Pulmonary artery endothelial cell (primary cell): ENCODE data around the gene KCNJ16. TPM values are rescaled to one million over a fixed set of nuclear protein-coding genes. Genes with fewer than 3 reads are reported as not detected.

ENCODE experiments used
- DNase-seq: peaks from one replicate; pipeline ENCODE4 v3.0.0-alpha.2; 2011; ENCODE audit warnings: low read depth, low spot score
- total RNA-seq: library from RNA; depleted of rRNA; stranded (reverse); fragments of >200 nt; gene quantifications from 2 replicates; pipeline ENCODE4 v1.2.3, GENCODE V29; 2014

KCNJ16 gene
- total RNA-seq, 1 donor from 2014 or later, result 0.07 TPM

GRCh38 chr17:70067134-70067533, 7.9 kb upstream of the KCNJ16 start:
- no peak for DNase-seq

DNA sequence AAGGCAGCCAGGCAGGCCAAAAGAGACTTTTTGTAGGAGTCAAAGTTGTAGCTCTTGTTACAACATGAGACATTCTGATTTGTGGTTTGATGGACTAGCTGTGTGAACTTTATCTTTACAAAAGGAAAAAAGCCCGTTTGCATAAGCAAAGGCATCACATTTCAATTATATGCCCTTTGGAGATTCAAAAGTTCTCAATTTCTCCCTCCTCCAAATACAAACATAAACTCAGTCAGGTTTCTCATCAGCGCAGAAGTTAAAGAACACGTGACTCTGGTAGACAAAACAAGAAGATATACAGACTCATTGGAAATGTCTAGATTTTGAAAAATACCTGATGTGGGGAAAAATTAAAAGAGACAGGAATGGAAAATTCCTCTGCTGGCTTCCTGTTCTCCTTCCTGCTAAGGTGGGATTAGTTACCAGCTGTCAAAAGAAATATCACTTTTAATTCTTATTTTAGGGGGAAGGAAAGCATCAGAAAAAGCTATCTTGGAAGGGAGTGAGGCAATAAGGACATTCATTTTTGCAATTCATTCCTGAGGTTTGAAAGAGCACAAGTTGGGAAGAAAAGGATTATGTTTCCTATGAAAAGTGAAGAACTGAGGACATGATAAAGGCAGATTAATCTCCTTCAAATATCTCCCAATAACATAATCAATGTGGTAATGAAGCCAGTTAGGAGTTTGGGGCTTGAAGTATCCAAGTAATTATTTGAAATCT, 4.6 kb upstream of the KCNJ16 start:
- DNase-seq, result no peak

GRCh38 chr17:70071127-70071526, 3.9 kb upstream of the KCNJ16 start:
- no peak for DNase-seq

- DNase-seq, result no peak
These were observed 3.4 kb upstream of the KCNJ16 start for GRCh38 chr17:70071620-70072019.

GRCh38 chr17:70072546-70073309, 2.3 kb upstream of the KCNJ16 start:
- DNase-seq, result no peak

GRCh38 chr17:70073310-70073709, 1.7 kb upstream of the KCNJ16 start:
- no peak for DNase-seq

GRCh38 chr17:70073799-70074198, 1.2 kb upstream of the KCNJ16 start:
- DNase-seq, result no peak

DNA sequence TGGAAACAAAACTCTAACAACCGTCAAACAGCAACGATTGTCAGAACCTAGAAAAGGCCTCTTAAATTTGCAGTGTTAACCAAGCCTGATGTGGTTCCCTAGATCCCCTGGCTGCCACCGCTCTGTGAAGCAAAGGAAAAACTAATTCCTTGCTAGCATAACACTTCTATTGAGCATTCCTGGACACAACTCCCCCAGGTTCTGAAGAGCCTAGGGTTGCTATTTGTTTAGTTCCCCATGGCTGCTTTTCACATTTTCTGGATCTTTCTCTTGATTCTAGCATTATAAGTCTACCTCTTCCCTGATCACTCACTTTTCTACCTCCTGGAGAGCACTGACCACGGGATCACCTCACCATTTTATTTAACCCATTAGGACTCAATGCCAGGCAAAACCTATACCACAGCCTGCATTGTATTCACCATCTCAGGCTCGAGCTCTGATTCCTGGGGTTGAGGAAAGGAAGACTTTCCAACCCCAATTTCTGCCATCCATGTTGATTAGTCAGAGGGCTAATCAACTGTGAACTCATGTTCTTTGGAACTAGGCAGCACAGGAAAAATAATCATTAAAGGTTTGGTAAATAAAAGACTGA, 692 bp upstream of the KCNJ16 start:
- DNase-seq, result no peak

DNA sequence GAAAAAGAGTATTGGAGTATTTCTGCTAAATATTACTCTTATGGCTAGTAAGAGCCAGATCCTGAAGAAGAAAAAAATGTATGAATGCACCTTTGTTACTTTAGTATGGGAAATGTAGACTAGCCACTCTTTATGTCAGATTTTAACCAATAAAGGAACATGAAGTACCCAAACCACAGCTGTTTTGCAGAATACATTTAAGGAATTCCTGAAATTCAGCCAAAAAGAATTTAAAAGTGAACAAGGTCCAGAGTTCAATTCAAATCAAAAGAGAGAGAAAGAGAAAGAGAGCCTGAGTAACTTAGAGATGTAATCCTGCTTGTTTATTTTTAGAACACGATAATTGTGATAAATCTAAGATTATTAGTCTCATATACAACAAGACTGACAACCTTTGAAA, 1.2 kb downstream of the KCNJ16 start:
- no peak for DNase-seq

GRCh38 chr17:70076831-70077230, 1.8 kb downstream of the KCNJ16 start:
- DNase-seq, result no peak

- DNase-seq, result no peak
These were observed 3.5 kb downstream of the KCNJ16 start for GRCh38 chr17:70078549-70078948.

GRCh38 chr17:70078994-70079531, 4.0 kb downstream of the KCNJ16 start:
- no peak for DNase-seq

GRCh38 chr17:70080541-70081347, 5.7 kb downstream of the KCNJ16 start:
- DNase-seq, result no peak

GRCh38 chr17:70081885-70082284, 6.9 kb downstream of the KCNJ16 start:
- DNase-seq, result no peak

- no peak for DNase-seq
These were observed 9.5 kb downstream of the KCNJ16 start for GRCh38 chr17:70084476-70084875.

- peak; percentile 43 for DNase-seq
These were observed 11.5 kb downstream of the KCNJ16 start for GRCh38 chr17:70086516-70086915.

DNA sequence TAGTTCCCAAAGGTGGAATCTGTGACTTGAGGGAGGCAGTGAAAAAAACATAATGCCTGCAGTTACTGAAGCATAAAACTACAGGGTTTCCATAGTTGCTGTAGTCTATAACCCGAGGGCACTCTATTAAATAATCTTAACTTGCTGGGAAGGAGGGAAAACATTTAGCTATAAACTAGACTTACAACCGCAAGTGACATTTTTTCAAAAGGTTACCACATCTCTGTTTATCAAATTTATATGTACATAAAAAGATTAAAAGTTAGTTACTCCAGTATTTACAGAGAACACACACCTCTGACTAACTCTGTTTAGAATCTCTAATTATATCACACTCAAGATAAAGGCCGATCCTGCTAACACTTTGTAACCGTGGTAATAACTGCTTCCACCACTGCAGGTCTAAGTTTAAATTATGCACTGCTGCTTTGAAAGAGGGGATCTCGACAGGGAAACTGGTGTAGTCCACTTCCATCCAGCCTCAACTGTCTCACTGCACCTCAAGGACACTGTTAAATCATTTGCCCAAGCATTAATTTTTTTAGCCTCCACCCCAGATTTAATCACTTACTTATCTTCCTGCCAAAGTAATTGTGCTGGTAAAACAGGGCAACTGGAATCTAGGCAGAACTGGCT, 14.6 kb downstream of the KCNJ16 start:
- no peak for DNase-seq

GRCh38 chr17:70091005-70091568, 16.1 kb downstream of the KCNJ16 start:
- DNase-seq, result no peak

DNA sequence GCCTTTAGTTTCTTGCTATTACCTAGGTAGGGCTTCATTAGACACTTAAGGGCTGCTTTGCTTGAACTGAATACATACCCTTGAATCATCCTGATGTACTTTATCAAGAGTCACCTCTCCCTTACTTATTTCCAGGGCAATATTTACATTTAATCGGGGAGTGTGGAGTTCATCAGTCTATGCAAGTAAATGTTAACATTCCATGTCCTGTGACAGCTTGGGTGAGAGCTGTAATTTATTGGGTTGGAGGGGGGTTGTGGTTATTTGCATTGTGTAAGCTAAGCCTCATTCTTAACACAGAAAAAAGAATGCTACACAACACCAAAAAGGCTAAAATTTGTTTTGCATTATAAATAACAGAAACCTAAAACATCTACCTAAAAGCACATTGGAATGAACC, 16.7 kb downstream of the KCNJ16 start:
- DNase-seq, result no peak

- DNase-seq, result no peak
These were observed 18.1 kb downstream of the KCNJ16 start for GRCh38 chr17:70093163-70093562.

- DNase-seq, result no peak
These were observed 20.4 kb downstream of the KCNJ16 start for GRCh38 chr17:70095455-70095854.
